ENCODE measurements around the gene INPP4B. TPM values are rescaled to one million over a fixed set of nuclear protein-coding genes. Genes with fewer than 3 reads are reported as not detected.

Gene INPP4B
- total RNA-seq, 2 experiments from 2014 or later: not detected

- POLR2A ChIA-PET: no interaction called here
- CTCF ChIA-PET (ENCODE audit: unreplicated experiment): no interaction called here
- Histone ChIP-seq H3K4me2 (ENCODE audit: low read length) (no peak overlapping the region), H3K27ac (ENCODE audit: low read depth, low read length, poor library complexity, severe bottlenecking) (no peak overlapping the region), H4K20me1 (ENCODE audit: insufficient read depth, low read length) (no peaks in the 10 kb centered on the region), H2AFZ (ENCODE audit: low read length) (no peak overlapping the region), H3K4me1 (ENCODE audit: insufficient read depth, low read length, poor library complexity, severe bottlenecking) (no peaks in the 10 kb centered on the region), H3K4me3 (ENCODE audit: low read depth, low read length, poor library complexity, severe bottlenecking) (no peak overlapping the region), H3K9me2 (ENCODE audit: insufficient read depth, low read length) (no peaks in the 10 kb centered on the region), H3K9me3 (ENCODE audit: low read length) (no peaks in the 10 kb centered on the region), H3K79me2 (ENCODE audit: insufficient read depth, low read depth, low read length) (no peaks in the 10 kb centered on the region), H3K36me3 (ENCODE audit: insufficient read depth, low read length) (no peaks in the 10 kb centered on the region)
- BruUV-seq (replicated peaks): no TSS peak
- no peak for TF ChIP-seq CTCF (conservative IDR thresholded peaks at IDR 0.05; ENCODE audit: low read length)
- TF ChIP-seq EZH2phosphoT487 (IDR thresholded peaks at IDR 0.05; ENCODE audit: borderline replicate concordance, low read depth, low read length): no peak
- no peak for DNase-seq (ENCODE audit: low spot score)
- intact Hi-C loops (cut with micrococcal nuclease; ENCODE audit: unreplicated experiment): no loop called here
These were observed 516.8 kb downstream of the INPP4B start for GRCh38 chr4:142329313-142329712.

GRCh38 chr4:142326181-142326580 is 519.9 kb downstream of the INPP4B start:
- POLR2A ChIA-PET: no interaction called here
- Histone ChIP-seq H3K79me2 (ENCODE audit: insufficient read depth, low read depth, low read length) (no peaks in the 10 kb centered on the region), H3K9me3 (ENCODE audit: low read length) (no peaks in the 10 kb centered on the region), H3K4me3 (ENCODE audit: low read depth, low read length, poor library complexity, severe bottlenecking) (no peak overlapping the region), H3K4me2 (ENCODE audit: low read length) (no peak overlapping the region), H4K20me1 (ENCODE audit: insufficient read depth, low read length) (no peaks in the 10 kb centered on the region), H3K36me3 (ENCODE audit: insufficient read depth, low read length) (no peaks in the 10 kb centered on the region), H3K27ac (ENCODE audit: low read depth, low read length, poor library complexity, severe bottlenecking) (no peak overlapping the region), H3K9me2 (ENCODE audit: insufficient read depth, low read length) (no peaks in the 10 kb centered on the region), H3K4me1 (ENCODE audit: insufficient read depth, low read length, poor library complexity, severe bottlenecking) (no peaks in the 10 kb centered on the region), H2AFZ (ENCODE audit: low read length) (no peak overlapping the region)
- intact Hi-C loops (cut with micrococcal nuclease; ENCODE audit: unreplicated experiment): no loop called here
- DNase-seq (ENCODE audit: low spot score): no peak
- CTCF ChIA-PET (ENCODE audit: unreplicated experiment): no interaction called here
- TF ChIP-seq EZH2phosphoT487 (IDR thresholded peaks at IDR 0.05; ENCODE audit: borderline replicate concordance, low read depth, low read length) (no peak), CTCF (conservative IDR thresholded peaks at IDR 0.05; ENCODE audit: low read length) (no peak)
- BruUV-seq (replicated peaks): no TSS peak

GRCh38 chr4:142324572-142324971 is 521.5 kb downstream of the INPP4B start:
- Histone ChIP-seq H3K36me3 (ENCODE audit: insufficient read depth, low read length) (no peaks in the 10 kb centered on the region), H3K4me1 (ENCODE audit: insufficient read depth, low read length, poor library complexity, severe bottlenecking) (no peaks in the 10 kb centered on the region), H3K4me2 (ENCODE audit: low read length) (no peak overlapping the region), H3K9me3 (ENCODE audit: low read length) (no peaks in the 10 kb centered on the region), H3K4me3 (ENCODE audit: low read depth, low read length, poor library complexity, severe bottlenecking) (no peak overlapping the region), H3K79me2 (ENCODE audit: insufficient read depth, low read depth, low read length) (no peaks in the 10 kb centered on the region), H3K9me2 (ENCODE audit: insufficient read depth, low read length) (no peaks in the 10 kb centered on the region), H2AFZ (ENCODE audit: low read length) (no peak overlapping the region), H4K20me1 (ENCODE audit: insufficient read depth, low read length) (no peaks in the 10 kb centered on the region), H3K27ac (ENCODE audit: low read depth, low read length, poor library complexity, severe bottlenecking) (no peak overlapping the region)
- intact Hi-C loops (cut with micrococcal nuclease; ENCODE audit: unreplicated experiment): no loop called here
- no TSS peak for BruUV-seq (replicated peaks)
- DNase-seq (ENCODE audit: low spot score): no peak
- TF ChIP-seq EZH2phosphoT487 (IDR thresholded peaks at IDR 0.05; ENCODE audit: borderline replicate concordance, low read depth, low read length): no peak
- no peak for TF ChIP-seq CTCF (conservative IDR thresholded peaks at IDR 0.05; ENCODE audit: low read length)
- CTCF ChIA-PET (ENCODE audit: unreplicated experiment): no interaction called here
- POLR2A ChIA-PET: interaction anchor here (0.6 kb wide), 1 partner anchor 137 kb away, joined by 3 read pairs; no protein-coding TSS in a partner anchor
